IMR-90 (cell line): Measurements from ENCODE around the gene ZNF771. TPM values are rescaled to one million over a fixed set of nuclear protein-coding genes. Genes with fewer than 3 reads are reported as not detected.
A peak's percentile ranks its signal among the peaks of the same experiment; 100 is the strongest.

Experiments used
- ATAC-seq: fragments of 200-7000 bp; cut with Tn5 transposase; 2 replicates; pipeline ENCODE4 v1.9.1; 2020; ENCODE audit warnings: low read depth, mild to moderate bottlenecking, moderate library complexity
- BruUV-seq: library from RNA; stranded (reverse); fragments of 400-500 nt; replicated peaks from 2 replicates; lab custom pipeline; 2021; lab: Mats Ljungman, UMichigan
- CTCF ChIA-PET: fragments of 300-600 bp; formaldehyde crosslinking; extraction: SDS; loops from one replicate; lab custom pipeline; 2021; ENCODE audit warnings: antibody characterized with exemption; lab: Yijun Ruan, JAX
- POLR2A ChIA-PET: fragments of 300-600 bp; sonication (Branson Sonifier 250); formaldehyde crosslinking; loops from one replicate; lab custom pipeline; 2022; ENCODE audit warnings: antibody characterized with exemption; ENCODE audit not compliant: unreplicated experiment; lab: Charles Lee
- DNase-seq: peaks from one replicate; pipeline ENCODE4 v3.0.0; 2013
- H2AFZ ChIP-seq: replicated peaks from 2 replicates; pipeline ENCODE3; 2013; ENCODE audit warnings: low read length, mild to moderate bottlenecking; ENCODE audit not compliant: poor library complexity
- H2AK5ac ChIP-seq: 2 replicates; pipeline ENCODE4 v1.6.1; 2013; ENCODE audit warnings: low read depth, low read length, inconsistent platforms
- H2AK9ac ChIP-seq: replicated peaks from 2 replicates; pipeline ENCODE3; 2013; ENCODE audit warnings: mild to moderate bottlenecking, low read depth, low read length, moderate library complexity; ENCODE audit not compliant: poor library complexity
- H2BK120ac ChIP-seq: 2 replicates; pipeline ENCODE4 v1.6.1; 2013; ENCODE audit warnings: low read depth, low read length, inconsistent platforms
- H2BK15ac ChIP-seq: 3 replicates; pipeline ENCODE4 v1.6.1; 2013; ENCODE audit warnings: low read depth, low read length, inconsistent platforms
- H2BK20ac ChIP-seq: 2 replicates; pipeline ENCODE4 v1.6.1; 2013; ENCODE audit warnings: low read depth, mild to moderate bottlenecking, inconsistent platforms, low read length, moderate library complexity
- H2BK5ac ChIP-seq: 2 replicates; pipeline ENCODE4 v1.6.1; 2013; ENCODE audit warnings: mild to moderate bottlenecking, low read depth, low read length, inconsistent platforms; ENCODE audit not compliant: poor library complexity, severe bottlenecking
- H3K14ac ChIP-seq: replicated peaks from 2 replicates; pipeline ENCODE4 v1.6.1; 2013; ENCODE audit warnings: low read depth, low read length, inconsistent platforms
- H3K18ac ChIP-seq: 2 replicates; pipeline ENCODE4 v1.6.1; 2013; ENCODE audit warnings: low read depth, low read length, control low read depth
- H3K23ac ChIP-seq: 2 replicates; pipeline ENCODE4 v1.6.1; 2013; ENCODE audit warnings: low read depth, low read length, inconsistent platforms
- H3K27ac ChIP-seq: 2 replicates; pipeline ENCODE4 v1.5.1; 2013; ENCODE audit warnings: mild to moderate bottlenecking, control low read depth, low read length; ENCODE audit not compliant: insufficient read depth
- H3K27me3 ChIP-seq: 2 replicates; pipeline ENCODE4 v1.6.1; 2013; ENCODE audit warnings: low read length; ENCODE audit not compliant: control insufficient read depth, insufficient read depth
- H3K36me3 ChIP-seq: 2 replicates; pipeline ENCODE4 v1.6.1; 2013; ENCODE audit warnings: low read length, mixed read lengths; ENCODE audit not compliant: control insufficient read depth, insufficient read depth
- H3K4ac ChIP-seq: 2 replicates; pipeline ENCODE4 v1.6.1; 2013; ENCODE audit warnings: low read depth, low read length, inconsistent platforms
- H3K4me1 ChIP-seq: 2 replicates; pipeline ENCODE4 v1.6.1; 2013; ENCODE audit warnings: low read length, mixed read lengths; ENCODE audit not compliant: control insufficient read depth, insufficient read depth
- H3K4me2 ChIP-seq: 2 replicates; pipeline ENCODE4 v1.6.1; 2013; ENCODE audit warnings: low read depth, mild to moderate bottlenecking, control low read depth, low read length, moderate library complexity
- H3K4me3 ChIP-seq: 2 replicates; pipeline ENCODE4 v1.5.1; 2013; ENCODE audit warnings: low read depth, mild to moderate bottlenecking, control low read depth, low read length, moderate library complexity; ENCODE audit not compliant: insufficient read depth
- H3K56ac ChIP-seq: 2 replicates; pipeline ENCODE4 v1.6.1; 2013; ENCODE audit warnings: low read length, inconsistent platforms; ENCODE audit not compliant: insufficient read depth; ENCODE audit errors: extremely low read depth
- H3K79me1 ChIP-seq, 2 experiments: 2 replicates each; pipeline ENCODE4 v1.6.1; 2013; ENCODE audit warnings: low read length in 2 of 2, inconsistent platforms in 1 of 2, low read depth in 1 of 2
- H3K9ac ChIP-seq: 2 replicates; pipeline ENCODE4 v1.6.1; 2013; ENCODE audit warnings: low read depth, low read length, control low read depth
- H3K9me1 ChIP-seq: 2 replicates; pipeline ENCODE4 v1.6.1; 2013; ENCODE audit warnings: low read length, inconsistent platforms; ENCODE audit not compliant: insufficient read depth
- H3K9me3 ChIP-seq: 2 replicates; pipeline ENCODE4 v1.6.1; 2013; ENCODE audit warnings: low read length; ENCODE audit not compliant: control insufficient read depth, insufficient read depth
- H4K20me1 ChIP-seq: 2 replicates; pipeline ENCODE4 v1.6.1; 2013; ENCODE audit warnings: low read length, inconsistent platforms; ENCODE audit not compliant: insufficient read depth
- H4K5ac ChIP-seq: 2 replicates; pipeline ENCODE4 v1.6.1; 2013; ENCODE audit warnings: mild to moderate bottlenecking, low read depth, low read length, control low read depth
- H4K8ac ChIP-seq, 2 experiments: 2 replicates each; pipeline ENCODE4 v1.6.1; 2013; ENCODE audit warnings: low read depth in 2 of 2, low read length in 2 of 2, control low read depth in 1 of 2, inconsistent platforms in 1 of 2
- H4K91ac ChIP-seq: 2 replicates; pipeline ENCODE4 v1.6.1; 2013; ENCODE audit warnings: low read depth, low read length, inconsistent platforms; ENCODE audit not compliant: insufficient read depth
- MAZ ChIP-seq: IDR thresholded peaks from 2 replicates; pipeline ENCODE4 v1.6.1; 2012; ENCODE audit warnings: low read depth, mild to moderate bottlenecking, low read length, improper control_type of control experiment, moderate library complexity, borderline replicate concordance
- WGBS, 2 experiments: methylation state at CpG; one replicate each; pipeline versions ENCODE4 v1.1.5 to v1.1.7; 2013; ENCODE audit warnings: missing lambda C conversion rate in 2 of 2; ENCODE audit not compliant: insufficient read length in 1 of 2; ENCODE audit errors: extremely low coverage in 2 of 2; 5-methylcytosine and 5-hydroxymethylcytosine counted together
- dilution Hi-C: fragments of 300-500 bp; cut with HindIII; formaldehyde crosslinking; loops from one replicate; pipeline ENCODE4 v1.14.3; 2018; ENCODE audit warnings: low sequenced_read_pairs; ENCODE audit not compliant: unreplicated experiment
- in situ Hi-C: fragments of 300-500 bp; cut with MboI; formaldehyde crosslinking; loops from 3 replicates; pipeline ENCODE4 v1.14.3; 2019; ENCODE audit warnings: low sequenced_read_pairs, inconsistent platforms, mixed read lengths
- intact Hi-C: fragments of 100-400 bp; cut with micrococcal nuclease; formaldehyde crosslinking; loops from 2 replicates; pipeline ENCODE4 v1.10.0; 2022
- polyA plus RNA-seq, 3 experiments: library from polyadenylated mRNA; depleted of rRNA; stranded (reverse); fragments of >200 nt; gene quantifications; 2 replicates each; pipeline ENCODE4 v1.2.3, GENCODE V29; 2012; ENCODE audit warnings: low replicate concordance in 1 of 3
- total RNA-seq: library from RNA; depleted of rRNA; stranded (reverse); fragments of >200 nt; gene quantifications from 2 replicates; pipeline ENCODE4 v1.2.3, GENCODE V29; 2012

Gene ZNF771
- total and polyA plus RNA-seq, 2 of the 4 experiments (the other 2 are of a cell fraction): 5.2 to 10.9 TPM

DNA sequence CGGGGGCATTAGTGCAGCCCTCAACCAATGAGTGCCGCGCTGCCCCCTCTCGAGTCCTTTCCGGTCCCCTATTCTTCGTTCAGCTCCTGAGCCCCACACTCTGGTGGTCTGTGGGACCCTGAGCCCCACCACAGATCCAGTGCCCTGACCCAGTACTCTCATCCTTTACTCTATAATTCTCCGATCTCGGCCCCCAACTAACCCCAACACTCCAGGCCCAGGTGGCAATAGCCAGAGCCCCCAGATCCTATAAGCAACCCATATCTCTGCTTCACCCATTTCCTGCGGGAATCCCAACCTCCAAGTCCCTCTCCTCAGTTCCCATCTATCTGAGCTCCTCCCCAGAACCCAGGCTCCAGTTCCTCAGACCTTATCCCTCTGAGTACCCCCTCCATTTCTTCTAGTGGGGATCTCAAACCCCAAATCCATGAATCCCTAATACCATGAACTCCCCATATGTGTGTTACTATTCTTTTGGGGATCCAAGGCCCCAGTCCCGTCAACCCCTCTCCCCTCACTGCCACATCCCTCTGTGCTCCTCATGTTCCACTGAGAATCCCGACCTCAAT, 36.1 kb upstream of the ZNF771 start:
- in situ Hi-C loops: no loop called here
- H2BK5ac ChIP-seq: peak overlapping the region; percentile 29
- no peak for TF ChIP-seq MAZ

More for the DNA sequence above, 36.1 kb upstream of the ZNF771 start:
- ATAC-seq (no peak), DNase-seq (no peak)
- H3K56ac ChIP-seq: peak overlapping the region; percentile 38; the same call in 1 of the 2 replicates
- ChIA-PET POLR2A (interaction anchor here (0.5 kb wide), 1 partner anchor 28 kb away, joined by 3 read pairs; no protein-coding TSS in a partner anchor), CTCF (interaction anchor here (0.7 kb wide), 1 partner anchor 24 kb away, joined by 3 read pairs; the partner anchor contains the start of gene ZNF48)
- H3K4me1 ChIP-seq: peaks cover 3% of the 10 kb centered on the region; the same call in 1 of the 2 replicates
- H3K4me2 ChIP-seq: peak overlapping the region; percentile 50
- H4K20me1 ChIP-seq: peaks cover 31% of the 10 kb centered on the region
- peak overlapping the region; percentile 29 for H3K4me3 ChIP-seq
- WGBS, 2 experiments: 20% methylated on average over 11 of the region's 11 CpGs; no CpG with 5 or more reads in 1 of the 2 experiments
- H3K23ac ChIP-seq: peak overlapping the region; percentile 24; the same call in 1 of the 2 replicates
- peak overlapping the region; percentile 35 for H4K5ac ChIP-seq
- H4K8ac ChIP-seq: peak overlapping the region; percentile 44 to 87
- H3K27ac ChIP-seq: peak overlapping the region; percentile 9
- dilution Hi-C loops (no loop called here), intact Hi-C loops (no loop called here)
- H3K27me3 ChIP-seq: no peaks in the 10 kb centered on the region
- H2BK15ac ChIP-seq: 0 out of 3 replicates have a peak overlapping the region, but pooled peaks have one; percentile 2
- 0 out of 2 replicates have a peak, but pooled peaks cover 2% of the 10 kb centered on the region for H3K36me3 ChIP-seq
- peaks cover 17% of the 10 kb centered on the region for H3K9me1 ChIP-seq
- peak overlapping the region; percentile 15; the same call in 1 of the 2 replicates for H3K14ac ChIP-seq
- peak overlapping the region; percentile 86 for H2AFZ ChIP-seq
- peak overlapping the region; percentile 89 for H2AK9ac ChIP-seq
- H2BK120ac ChIP-seq: peak overlapping the region; percentile 38; the same call in 1 of the 2 replicates
- peak overlapping the region; percentile 92 for H2AK5ac ChIP-seq
- H4K91ac ChIP-seq: peak overlapping the region; percentile 45
- no TSS peak for BruUV-seq
- no peaks in the 10 kb centered on the region for H3K9me3 ChIP-seq
- 0 out of 2 replicates have a peak overlapping the region, but pooled peaks have one; percentile 29 for H2BK20ac ChIP-seq
- H3K9ac ChIP-seq: peak overlapping the region; percentile 37
- no peak overlapping the region for H3K18ac ChIP-seq
- peak overlapping the region; percentile 78 for H3K4ac ChIP-seq
- peaks cover 0 to 40% of the 10 kb centered on the region in 2 experiments; a peak in 2 of 4 replicates for H3K79me1 ChIP-seq
